Measurements from ENCODE around the gene RIMBP2.
"Not testable (repeated sequence)": the region's sequence is repeated elsewhere in the genome, so short reads cannot be mapped to it uniquely, and the experiment has no call there.

Gene RIMBP2

GRCh38 chr12:130705178-130705822, 10.8 kb downstream of the RIMBP2 start:
- DNase-seq (ENCODE audit: low spot score) = peak; percentile 44

- peak; percentile 43 for DNase-seq (ENCODE audit: low spot score)
Observed at GRCh38 chr12:130704606-130705005, 11.5 kb downstream of the RIMBP2 start.

GRCh38 chr12:130703733-130704375, 12.2 kb downstream of the RIMBP2 start:
- peak; percentile 43 for DNase-seq (ENCODE audit: low spot score)

- peak; percentile 62 for DNase-seq (ENCODE audit: low spot score)
Observed at GRCh38 chr12:130702966-130703732, 12.9 kb downstream of the RIMBP2 start.

GRCh38 chr12:130701402-130701744, 14.7 kb downstream of the RIMBP2 start:
- DNase-seq (ENCODE audit: low spot score) = peak; percentile 38

- DNase-seq (ENCODE audit: low spot score) = peak; percentile 46
Observed at GRCh38 chr12:130700492-130701401, 15.4 kb downstream of the RIMBP2 start.

- DNase-seq (ENCODE audit: low spot score) = no peak
Observed at GRCh38 chr12:130698106-130698505, 18.0 kb downstream of the RIMBP2 start.

GRCh38 chr12:130696379-130697100, 19.6 kb downstream of the RIMBP2 start:
- DNase-seq (ENCODE audit: low spot score) = no peak

- DNase-seq (ENCODE audit: low spot score) = no peak
Observed at GRCh38 chr12:130695061-130695460, 21.0 kb downstream of the RIMBP2 start.

GRCh38 chr12:130689408-130690405, 26.4 kb downstream of the RIMBP2 start:
- DNase-seq (ENCODE audit: low spot score) = no peak

- DNase-seq (ENCODE audit: low spot score) = not testable (repeated sequence)
Observed at GRCh38 chr12:130688999-130689398, 27.1 kb downstream of the RIMBP2 start.

- no peak for DNase-seq (ENCODE audit: low spot score)
Observed at GRCh38 chr12:130687796-130688778, 28.0 kb downstream of the RIMBP2 start.

- no peak for DNase-seq (ENCODE audit: low spot score)
Observed at GRCh38 chr12:130687190-130687589, 28.9 kb downstream of the RIMBP2 start.

GRCh38 chr12:130686511-130686991, 29.5 kb downstream of the RIMBP2 start:
- DNase-seq (ENCODE audit: low spot score) = no peak

- DNase-seq (ENCODE audit: low spot score) = no peak
Observed at GRCh38 chr12:130685850-130686249, 30.2 kb downstream of the RIMBP2 start.

- no peak for DNase-seq (ENCODE audit: low spot score)
Observed at GRCh38 chr12:130685250-130685787, 30.8 kb downstream of the RIMBP2 start.

- DNase-seq (ENCODE audit: low spot score) = no peak
Observed at GRCh38 chr12:130683811-130684210, 32.3 kb downstream of the RIMBP2 start.

- no peak for DNase-seq (ENCODE audit: low spot score)
Observed at GRCh38 chr12:130683080-130683479, 33.0 kb downstream of the RIMBP2 start.
